Measurements from ENCODE around the gene RGMA. TPM values are rescaled to one million over a fixed set of nuclear protein-coding genes. Genes with fewer than 3 reads are reported as not detected.

The RGMA gene
- total and polyA plus RNA-seq, 2 experiments from 2014 or later: 34.2 to 36.5 TPM

DNA sequence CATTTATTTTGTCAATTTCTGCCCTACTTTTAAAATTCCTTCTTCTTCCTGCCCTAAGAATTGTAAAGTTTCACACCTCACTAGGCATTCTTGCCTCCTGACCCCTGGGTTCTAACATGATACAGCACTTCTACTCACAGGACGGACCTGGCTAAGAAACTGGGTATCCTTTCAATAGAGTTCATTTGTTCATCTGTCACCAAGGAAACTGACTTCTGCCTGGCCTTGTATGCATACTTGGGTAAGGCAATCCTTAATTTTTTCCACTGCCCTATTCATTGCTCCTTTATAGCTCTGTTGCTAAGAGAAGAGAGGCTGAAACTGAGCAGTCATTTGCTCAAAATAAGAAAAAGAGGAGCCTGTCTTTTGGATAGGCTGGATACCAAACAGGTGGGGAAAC, 3.3 kb downstream of the RGMA start (continued):
- no peak for TF ChIP-seq ZNF114 (CRISPR knock-in tag; IDR thresholded peaks at IDR 0.05)
- TF ChIP-seq EZH2 (IDR thresholded peaks at IDR 0.05; ENCODE audit: low read depth, unreplicated experiment): no peak
- TF ChIP-seq JUNB (IDR thresholded peaks at IDR 0.05; ENCODE audit: unreplicated experiment): no peak
- no peak for TF ChIP-seq CREB1 (CRISPR knock-in tag; IDR thresholded peaks at IDR 0.05; ENCODE audit: low read depth)
- TF ChIP-seq POLR2AphosphoS5 (IDR thresholded peaks at IDR 0.05; ENCODE audit: low read depth): no peak
- TF ChIP-seq, protein P1, sequence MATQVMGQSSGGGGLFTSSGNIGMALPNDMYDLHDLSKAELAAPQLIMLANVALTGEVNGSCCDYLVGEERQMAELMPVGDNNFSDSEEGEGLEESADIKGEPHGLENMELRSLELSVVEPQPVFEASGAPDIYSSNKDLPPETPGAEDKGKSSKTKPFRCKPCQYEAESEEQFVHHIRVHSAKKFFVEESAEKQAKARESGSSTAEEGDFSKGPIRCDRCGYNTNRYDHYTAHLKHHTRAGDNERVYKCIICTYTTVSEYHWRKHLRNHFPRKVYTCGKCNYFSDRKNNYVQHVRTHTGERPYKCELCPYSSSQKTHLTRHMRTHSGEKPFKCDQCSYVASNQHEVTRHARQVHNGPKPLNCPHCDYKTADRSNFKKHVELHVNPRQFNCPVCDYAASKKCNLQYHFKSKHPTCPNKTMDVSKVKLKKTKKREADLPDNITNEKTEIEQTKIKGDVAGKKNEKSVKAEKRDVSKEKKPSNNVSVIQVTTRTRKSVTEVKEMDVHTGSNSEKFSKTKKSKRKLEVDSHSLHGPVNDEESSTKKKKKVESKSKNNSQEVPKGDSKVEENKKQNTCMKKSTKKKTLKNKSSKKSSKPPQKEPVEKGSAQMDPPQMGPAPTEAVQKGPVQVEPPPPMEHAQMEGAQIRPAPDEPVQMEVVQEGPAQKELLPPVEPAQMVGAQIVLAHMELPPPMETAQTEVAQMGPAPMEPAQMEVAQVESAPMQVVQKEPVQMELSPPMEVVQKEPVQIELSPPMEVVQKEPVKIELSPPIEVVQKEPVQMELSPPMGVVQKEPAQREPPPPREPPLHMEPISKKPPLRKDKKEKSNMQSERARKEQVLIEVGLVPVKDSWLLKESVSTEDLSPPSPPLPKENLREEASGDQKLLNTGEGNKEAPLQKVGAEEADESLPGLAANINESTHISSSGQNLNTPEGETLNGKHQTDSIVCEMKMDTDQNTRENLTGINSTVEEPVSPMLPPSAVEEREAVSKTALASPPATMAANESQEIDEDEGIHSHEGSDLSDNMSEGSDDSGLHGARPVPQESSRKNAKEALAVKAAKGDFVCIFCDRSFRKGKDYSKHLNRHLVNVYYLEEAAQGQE (IDR thresholded peaks at IDR 0.05; ENCODE audit: unreplicated experiment): no peak
- TF ChIP-seq, protein P2, sequence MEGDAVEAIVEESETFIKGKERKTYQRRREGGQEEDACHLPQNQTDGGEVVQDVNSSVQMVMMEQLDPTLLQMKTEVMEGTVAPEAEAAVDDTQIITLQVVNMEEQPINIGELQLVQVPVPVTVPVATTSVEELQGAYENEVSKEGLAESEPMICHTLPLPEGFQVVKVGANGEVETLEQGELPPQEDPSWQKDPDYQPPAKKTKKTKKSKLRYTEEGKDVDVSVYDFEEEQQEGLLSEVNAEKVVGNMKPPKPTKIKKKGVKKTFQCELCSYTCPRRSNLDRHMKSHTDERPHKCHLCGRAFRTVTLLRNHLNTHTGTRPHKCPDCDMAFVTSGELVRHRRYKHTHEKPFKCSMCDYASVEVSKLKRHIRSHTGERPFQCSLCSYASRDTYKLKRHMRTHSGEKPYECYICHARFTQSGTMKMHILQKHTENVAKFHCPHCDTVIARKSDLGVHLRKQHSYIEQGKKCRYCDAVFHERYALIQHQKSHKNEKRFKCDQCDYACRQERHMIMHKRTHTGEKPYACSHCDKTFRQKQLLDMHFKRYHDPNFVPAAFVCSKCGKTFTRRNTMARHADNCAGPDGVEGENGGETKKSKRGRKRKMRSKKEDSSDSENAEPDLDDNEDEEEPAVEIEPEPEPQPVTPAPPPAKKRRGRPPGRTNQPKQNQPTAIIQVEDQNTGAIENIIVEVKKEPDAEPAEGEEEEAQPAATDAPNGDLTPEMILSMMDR (conservative IDR thresholded peaks at IDR 0.05; ENCODE audit: low read depth in 2 of 2): no peak

DNA sequence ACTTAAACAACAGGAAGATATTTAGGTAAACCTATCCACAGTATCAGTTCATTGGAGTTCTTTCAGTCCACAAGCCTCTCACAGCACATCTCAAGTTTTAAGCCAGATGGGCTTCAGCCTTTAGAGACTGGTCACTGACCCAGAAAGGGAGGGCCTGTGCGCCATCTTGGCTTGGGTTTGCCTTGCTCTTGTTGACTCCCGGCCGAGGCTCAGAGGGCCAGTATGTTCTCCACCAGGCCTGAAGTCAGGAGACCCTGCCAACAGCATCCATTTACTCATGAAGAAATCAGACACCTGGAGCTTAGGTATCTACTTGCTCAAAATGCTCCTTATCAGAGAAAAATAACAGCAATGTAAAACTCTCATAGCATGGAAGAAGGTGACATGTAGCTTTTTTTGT, 6.2 kb downstream of the RGMA start:
- Histone ChIP-seq H3K27me3 (ENCODE audit: insufficient read depth) (peaks cover 18% of the 10 kb centered on the region), H4K20me1 (replicated peaks; ENCODE audit: insufficient read depth) (0 out of 2 replicates have a peak, but pooled peaks cover 4% of the 10 kb centered on the region), H3F3A (replicated peaks; ENCODE audit: low read depth) (no peaks in the 10 kb centered on the region), H3K4me1 (ENCODE audit: insufficient read depth) (peaks cover 9% of the 10 kb centered on the region), H2AFZ (no peak overlapping the region), H3K27ac (ENCODE audit: low read depth) (no peak overlapping the region), H3K9me2 (ENCODE audit: insufficient read depth) (no peaks in the 10 kb centered on the region), H3K4me3 (no peak overlapping the region), H3K79me2 (replicated peaks; ENCODE audit: insufficient read depth) (peaks cover 27% of the 10 kb centered on the region), H3K4me2 (no peak overlapping the region), H3K36me3 (ENCODE audit: insufficient read depth) (no peaks in the 10 kb centered on the region)
- Mint-ChIP-seq H3K27me3 (ENCODE audit: insufficient read depth, low read depth, poor library complexity) (peaks cover 14% of the 10 kb centered on the region), H3K36me3 (ENCODE audit: low read depth) (peaks cover 4% of the 10 kb centered on the region; the same call in 1 of the 3 replicates), H3K4me3 (no peak overlapping the region), H3K4me1 (peaks cover 33% of the 10 kb centered on the region), H3K9me3 (no peaks in the 10 kb centered on the region; the same call in 2 of the 3 replicates), H3K27ac (no peak overlapping the region)
- no peak for ATAC-seq
- TF ChIP-seq, protein P3, sequence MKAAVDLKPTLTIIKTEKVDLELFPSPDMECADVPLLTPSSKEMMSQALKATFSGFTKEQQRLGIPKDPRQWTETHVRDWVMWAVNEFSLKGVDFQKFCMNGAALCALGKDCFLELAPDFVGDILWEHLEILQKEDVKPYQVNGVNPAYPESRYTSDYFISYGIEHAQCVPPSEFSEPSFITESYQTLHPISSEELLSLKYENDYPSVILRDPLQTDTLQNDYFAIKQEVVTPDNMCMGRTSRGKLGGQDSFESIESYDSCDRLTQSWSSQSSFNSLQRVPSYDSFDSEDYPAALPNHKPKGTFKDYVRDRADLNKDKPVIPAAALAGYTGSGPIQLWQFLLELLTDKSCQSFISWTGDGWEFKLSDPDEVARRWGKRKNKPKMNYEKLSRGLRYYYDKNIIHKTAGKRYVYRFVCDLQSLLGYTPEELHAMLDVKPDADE (IDR thresholded peaks at IDR 0.05): no peak
- no peak for DNase-seq (ENCODE audit: low spot score)

All from GM23338 (cell line).